Type B pancreatic cell (in vitro differentiated cells): ENCODE measurements around the gene GAS2L1. TPM values are rescaled to one million over a fixed set of nuclear protein-coding genes. Genes with fewer than 3 reads are reported as not detected.

ENCODE experiments used
- DNase-seq: peaks from one replicate; pipeline ENCODE4 v3.0.0; 2021; ENCODE audit warnings: mixed read lengths; ENCODE audit not compliant: unreplicated experiment; ENCODE audit errors: extremely low spot score
- H3K27ac Mint-ChIP-seq: 2 replicates; pipeline ENCODE4 v1.8.0; 2021; ENCODE audit warnings: mild to moderate bottlenecking, mixed read lengths
- H3K27me3 Mint-ChIP-seq: 2 replicates; pipeline ENCODE4 v1.8.0; 2021; ENCODE audit warnings: mixed read lengths
- H3K36me3 Mint-ChIP-seq: 2 replicates; pipeline ENCODE4 v1.8.0; 2021; ENCODE audit warnings: mixed read lengths
- H3K4me1 Mint-ChIP-seq: one replicate; pipeline ENCODE4 v1.8.0; 2021; ENCODE audit warnings: mixed read lengths; ENCODE audit not compliant: unreplicated experiment
- H3K4me3 Mint-ChIP-seq: 2 replicates; pipeline ENCODE4 v1.8.0; 2021; ENCODE audit warnings: mild to moderate bottlenecking, mixed read lengths
- H3K9me3 Mint-ChIP-seq: 2 replicates; pipeline ENCODE4 v1.8.0; 2021; ENCODE audit warnings: mixed read lengths
- total RNA-seq: library from RNA; stranded (reverse); gene quantifications from 2 replicates; pipeline ENCODE4 v1.2.1, GENCODE V29; 2021; ENCODE audit warnings: low replicate concordance
- TF ChIP-seq, protein P1 (sequence below): fragments of 200-600 bp; sonication (generic); conservative IDR thresholded peaks from 2 replicates; pipeline ENCODE4 v1.5.0; 2021; ENCODE audit warnings: antibody characterized with exemption, mild to moderate bottlenecking

The GAS2L1 gene
- total RNA-seq, 1 donor from 2014 or later: 13.5 TPM

DNA sequence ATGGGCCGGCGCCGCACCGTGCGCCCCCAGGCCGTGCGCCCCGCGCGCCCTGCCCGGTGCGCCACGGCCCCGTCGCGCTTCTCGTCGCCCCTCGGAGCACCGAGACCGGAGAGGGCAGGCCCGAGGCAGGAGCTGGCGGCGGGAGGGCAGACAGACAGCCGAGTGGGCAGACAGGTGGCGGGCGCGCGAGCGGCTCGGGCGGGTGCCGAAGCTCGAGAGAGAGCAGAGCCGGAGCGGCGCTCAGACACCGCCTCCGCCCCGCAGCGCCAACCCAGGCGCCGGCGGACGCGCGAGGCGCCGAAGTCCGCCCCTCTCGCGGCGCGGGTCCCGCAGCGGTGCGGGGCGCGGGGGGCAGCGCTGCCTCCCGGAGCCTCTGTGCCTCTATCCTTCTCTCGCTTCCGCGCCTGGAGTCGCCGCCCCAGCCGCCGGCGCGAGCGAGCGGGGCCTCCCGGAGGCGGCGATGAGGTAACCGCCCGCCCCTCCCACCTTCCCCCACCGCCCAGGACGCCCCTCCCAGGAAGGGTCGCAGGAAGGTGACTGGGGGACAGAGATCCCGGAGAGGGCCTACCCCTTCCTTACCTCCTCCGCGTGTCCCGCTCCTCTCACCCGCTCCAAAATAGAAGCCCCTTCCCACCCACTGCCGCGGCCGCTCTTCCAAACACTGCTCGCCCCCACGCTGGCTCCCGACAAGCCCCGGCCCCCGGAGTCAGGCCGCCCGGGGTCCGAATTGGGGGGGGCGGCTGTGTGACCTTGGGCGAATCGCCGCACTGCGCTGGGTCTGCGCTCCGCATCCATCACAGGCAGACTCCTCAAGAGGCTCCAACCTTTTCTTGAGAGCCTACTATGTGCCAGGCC is 9.1 kb downstream of the GAS2L1 start, which contains the start of gene RASL10A:
TSS of gene RASL10A (minus strand) at position 412 of the 855 bp plus-strand sequence. CDS start 451 bp downstream, outside the sequence.
- peak within 1 kb of the TSS; percentile 82 for H3K4me3 Mint-ChIP-seq
- no peaks in the 10 kb centered on the region for H3K36me3 Mint-ChIP-seq
- H3K4me1 Mint-ChIP-seq: peaks cover 12% of the 10 kb centered on the region
- H3K9me3 Mint-ChIP-seq: no peaks in the 10 kb centered on the region
- TF ChIP-seq, protein P1, sequence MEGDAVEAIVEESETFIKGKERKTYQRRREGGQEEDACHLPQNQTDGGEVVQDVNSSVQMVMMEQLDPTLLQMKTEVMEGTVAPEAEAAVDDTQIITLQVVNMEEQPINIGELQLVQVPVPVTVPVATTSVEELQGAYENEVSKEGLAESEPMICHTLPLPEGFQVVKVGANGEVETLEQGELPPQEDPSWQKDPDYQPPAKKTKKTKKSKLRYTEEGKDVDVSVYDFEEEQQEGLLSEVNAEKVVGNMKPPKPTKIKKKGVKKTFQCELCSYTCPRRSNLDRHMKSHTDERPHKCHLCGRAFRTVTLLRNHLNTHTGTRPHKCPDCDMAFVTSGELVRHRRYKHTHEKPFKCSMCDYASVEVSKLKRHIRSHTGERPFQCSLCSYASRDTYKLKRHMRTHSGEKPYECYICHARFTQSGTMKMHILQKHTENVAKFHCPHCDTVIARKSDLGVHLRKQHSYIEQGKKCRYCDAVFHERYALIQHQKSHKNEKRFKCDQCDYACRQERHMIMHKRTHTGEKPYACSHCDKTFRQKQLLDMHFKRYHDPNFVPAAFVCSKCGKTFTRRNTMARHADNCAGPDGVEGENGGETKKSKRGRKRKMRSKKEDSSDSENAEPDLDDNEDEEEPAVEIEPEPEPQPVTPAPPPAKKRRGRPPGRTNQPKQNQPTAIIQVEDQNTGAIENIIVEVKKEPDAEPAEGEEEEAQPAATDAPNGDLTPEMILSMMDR: no peak
- no peak within 1 kb of the TSS for H3K27ac Mint-ChIP-seq
- DNase-seq: no peak
- peaks cover 45% of the 10 kb centered on the region for H3K27me3 Mint-ChIP-seq

DNA sequence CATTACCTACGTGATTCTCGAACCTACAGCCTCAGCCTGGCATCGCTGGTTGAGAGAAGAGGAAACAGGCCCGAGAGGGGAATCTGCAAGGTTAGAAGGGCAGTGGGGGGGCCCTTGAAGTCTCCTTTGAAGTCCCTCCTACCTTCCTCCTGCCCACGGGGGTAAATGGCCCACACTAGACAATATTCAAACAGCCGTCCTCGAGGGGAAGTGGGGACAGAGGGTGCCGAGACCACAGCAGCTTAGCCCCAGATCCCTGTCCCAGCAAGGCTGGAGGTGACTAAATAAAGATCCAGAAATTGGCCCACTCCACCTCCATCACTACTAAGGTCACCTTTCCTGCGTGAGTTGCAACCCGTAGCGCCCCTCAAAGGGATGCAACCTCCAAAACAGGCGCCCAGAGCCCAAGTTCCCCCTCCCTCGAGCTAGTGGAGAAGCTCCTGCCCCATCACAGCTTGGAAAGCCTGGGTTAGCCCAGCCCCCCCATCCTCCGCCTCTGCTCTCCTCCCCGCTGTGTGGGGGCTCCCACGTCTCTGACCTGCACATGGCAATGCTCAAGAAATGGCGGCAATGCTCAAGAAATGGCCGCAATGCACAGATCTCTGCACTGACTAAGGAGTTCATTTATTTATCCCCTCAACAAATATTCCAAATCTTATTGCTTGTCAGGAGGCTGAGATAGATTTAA is 9.8 kb downstream of the GAS2L1 start:
- H3K36me3 Mint-ChIP-seq: no peaks in the 10 kb centered on the region
- H3K4me1 Mint-ChIP-seq: peaks cover 12% of the 10 kb centered on the region
- peak overlapping the region; percentile 82 for H3K4me3 Mint-ChIP-seq
- no peak overlapping the region for H3K27ac Mint-ChIP-seq
- TF ChIP-seq, protein P1: no peak
- H3K9me3 Mint-ChIP-seq: no peaks in the 10 kb centered on the region
- no peak for DNase-seq
- peaks cover 45% of the 10 kb centered on the region for H3K27me3 Mint-ChIP-seq

DNA sequence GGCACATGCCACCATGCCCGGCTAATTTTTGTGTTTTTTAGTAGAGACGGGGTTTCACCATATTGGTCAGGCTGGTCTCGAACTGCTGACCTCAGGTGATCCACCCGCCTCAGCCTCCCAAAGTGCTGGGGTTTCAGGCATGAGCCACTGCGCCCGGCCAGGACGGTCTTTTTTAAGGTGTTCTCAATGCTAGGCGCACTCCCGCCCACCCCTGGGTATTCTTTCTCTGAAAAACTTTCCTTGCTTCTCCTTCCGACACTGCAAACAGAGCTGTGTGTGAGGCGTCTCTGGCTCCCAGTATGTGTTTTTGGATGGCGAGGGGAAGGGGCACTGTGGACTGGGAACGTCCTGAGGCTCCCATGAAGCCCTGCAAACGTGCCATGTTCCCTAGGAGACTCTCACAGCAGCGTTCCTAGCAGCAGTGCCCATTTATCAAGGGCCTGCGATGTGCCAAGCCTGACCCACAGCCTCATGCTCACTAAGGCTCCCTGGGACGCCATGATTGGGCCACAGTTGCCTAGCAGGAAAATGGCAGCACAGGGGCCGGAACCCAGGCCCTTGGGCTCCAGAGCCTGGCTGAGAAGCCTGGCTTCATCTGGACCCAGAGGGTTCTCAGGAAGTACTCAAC is 11.5 kb downstream of the GAS2L1 start:
- H3K4me1 Mint-ChIP-seq: peaks cover 12% of the 10 kb centered on the region
- no peaks in the 10 kb centered on the region for H3K36me3 Mint-ChIP-seq
- H3K27ac Mint-ChIP-seq: no peak overlapping the region
- H3K27me3 Mint-ChIP-seq: peaks cover 37% of the 10 kb centered on the region
- TF ChIP-seq, protein P1: no peak
- no peaks in the 10 kb centered on the region for H3K9me3 Mint-ChIP-seq
- DNase-seq: no peak
- no peak overlapping the region for H3K4me3 Mint-ChIP-seq

DNA sequence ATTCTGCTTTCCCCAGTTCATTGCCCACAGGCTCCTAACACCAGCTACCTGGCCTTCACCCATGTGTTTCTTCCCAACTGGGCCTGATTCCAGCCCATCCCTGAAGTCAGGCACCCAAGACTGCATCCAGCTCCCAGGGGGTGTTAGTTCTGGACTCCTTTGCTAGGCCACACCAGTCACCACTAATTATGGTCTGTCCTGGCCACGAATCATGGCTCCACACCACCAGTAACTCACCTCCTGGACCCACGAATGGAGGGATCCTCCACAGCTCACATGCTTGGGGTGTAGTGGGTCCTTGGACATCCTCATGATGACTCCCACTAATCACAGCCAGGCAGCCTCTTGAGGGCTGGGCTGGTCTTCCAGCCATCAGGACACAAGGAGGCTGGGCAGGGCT is 12.6 kb downstream of the GAS2L1 start:
- no peaks in the 10 kb centered on the region for H3K36me3 Mint-ChIP-seq
- no peak overlapping the region for H3K4me3 Mint-ChIP-seq
- H3K9me3 Mint-ChIP-seq: no peaks in the 10 kb centered on the region
- peaks cover 28% of the 10 kb centered on the region for H3K27me3 Mint-ChIP-seq
- H3K4me1 Mint-ChIP-seq: peaks cover 10% of the 10 kb centered on the region
- no peak overlapping the region for H3K27ac Mint-ChIP-seq
- TF ChIP-seq, protein P1: no peak
- no peak for DNase-seq

DNA sequence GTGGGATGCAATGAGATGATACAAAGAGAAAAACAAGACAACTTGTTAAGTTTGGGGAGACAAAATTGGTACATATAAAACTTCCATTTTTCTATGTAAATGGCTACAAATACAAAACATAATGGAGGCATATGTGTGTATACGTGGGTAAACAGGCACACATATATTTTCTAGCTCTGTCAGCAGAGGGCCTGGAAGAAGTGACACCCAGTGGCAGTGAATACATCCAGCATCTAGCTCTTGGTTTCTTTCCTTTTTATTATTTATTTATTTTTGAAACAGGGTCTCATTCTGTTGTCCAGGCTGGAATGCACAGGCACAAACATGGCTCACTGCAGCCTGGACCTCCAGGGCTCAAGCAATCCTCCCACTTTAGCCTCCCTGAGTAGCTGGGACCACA is 14.1 kb downstream of the GAS2L1 start:
- Mint-ChIP-seq H3K27me3 (peaks cover 20% of the 10 kb centered on the region), H3K4me3 (no peak overlapping the region), H3K4me1 (peaks cover 4% of the 10 kb centered on the region)

More for the DNA sequence above, 14.1 kb downstream of the GAS2L1 start:
- Mint-ChIP-seq H3K9me3 (no peaks in the 10 kb centered on the region), H3K36me3 (no peaks in the 10 kb centered on the region), H3K27ac (no peak overlapping the region)
- DNase-seq: no peak
- TF ChIP-seq, protein P1: peak; percentile 46
